Left forelimb (tissue), 1 donor: ENCODE data around the gene CLEC9A.
"Not testable (repeated sequence)": the region's sequence is repeated elsewhere in the genome, so short reads cannot be mapped to it uniquely, and the experiment has no call there.

Experiments used
- DNase-seq: peaks from one replicate; pipeline ENCODE4 v3.0.0-alpha.2; 2018; ENCODE audit warnings: low spot score

CLEC9A gene

GRCh38 chr12:10030446-10030845 lies at the start of gene CLEC9A:
CLEC9A (plus strand) TSS chr12:10030682; CDS start chr12:10052688, 22,006 bp downstream.
- no peak for DNase-seq

GRCh38 chr12:9991876-9992275 lies 38.6 kb upstream of the CLEC9A start:
- no peak for DNase-seq

- no peak for DNase-seq
These were observed 38.2 kb upstream of the CLEC9A start for GRCh38 chr12:9992296-9992695.

GRCh38 chr12:9999016-9999415 lies 31.5 kb upstream of the CLEC9A start, which contains the start of gene CLEC1B:
CLEC1B (minus strand) TSS chr12:9999121; CDS start chr12:9999100, 21 bp downstream.
- no peak for DNase-seq

- no peak for DNase-seq
These were observed 29.2 kb upstream of the CLEC9A start for GRCh38 chr12:10001171-10001776.

GRCh38 chr12:10012630-10013330 lies 17.7 kb upstream of the CLEC9A start:
- DNase-seq, result no peak

GRCh38 chr12:10015450-10015849 lies 15.0 kb upstream of the CLEC9A start:
- DNase-seq, result no peak

- DNase-seq, result no peak
These were observed 13.6 kb upstream of the CLEC9A start for GRCh38 chr12:10016881-10017280.

- DNase-seq, result no peak
These were observed 12.1 kb upstream of the CLEC9A start for GRCh38 chr12:10018386-10018785.

- DNase-seq, result no peak
These were observed 9.1 kb upstream of the CLEC9A start for GRCh38 chr12:10021342-10021741.

GRCh38 chr12:10025236-10025635 lies 5.2 kb upstream of the CLEC9A start:
- no peak for DNase-seq

GRCh38 chr12:10026666-10027065 lies 3.8 kb upstream of the CLEC9A start:
- not testable (repeated sequence) for DNase-seq

- no peak for DNase-seq
These were observed 3.2 kb upstream of the CLEC9A start for GRCh38 chr12:10027311-10027710.

- no peak for DNase-seq
These were observed 2.8 kb upstream of the CLEC9A start for GRCh38 chr12:10027721-10028120.

- DNase-seq, result no peak
These were observed 839 bp downstream of the CLEC9A start for GRCh38 chr12:10031321-10031720.

GRCh38 chr12:10031771-10032175 lies 1.3 kb downstream of the CLEC9A start:
- DNase-seq, result no peak

- DNase-seq, result no peak
These were observed 3.5 kb downstream of the CLEC9A start for GRCh38 chr12:10033783-10034545.

GRCh38 chr12:10042167-10042566 lies 11.7 kb downstream of the CLEC9A start:
- DNase-seq, result no peak

GRCh38 chr12:10048526-10048925 lies 18.0 kb downstream of the CLEC9A start:
- DNase-seq, result no peak

GRCh38 chr12:10052193-10052913 lies 21.9 kb downstream of the CLEC9A start:
- DNase-seq, result no peak

GRCh38 chr12:10058387-10058786 lies 27.9 kb downstream of the CLEC9A start:
- DNase-seq, result no peak

GRCh38 chr12:10065241-10065640 lies 34.8 kb downstream of the CLEC9A start:
- no peak for DNase-seq
